ENCODE results near the gene SLC35C1.

DNA sequence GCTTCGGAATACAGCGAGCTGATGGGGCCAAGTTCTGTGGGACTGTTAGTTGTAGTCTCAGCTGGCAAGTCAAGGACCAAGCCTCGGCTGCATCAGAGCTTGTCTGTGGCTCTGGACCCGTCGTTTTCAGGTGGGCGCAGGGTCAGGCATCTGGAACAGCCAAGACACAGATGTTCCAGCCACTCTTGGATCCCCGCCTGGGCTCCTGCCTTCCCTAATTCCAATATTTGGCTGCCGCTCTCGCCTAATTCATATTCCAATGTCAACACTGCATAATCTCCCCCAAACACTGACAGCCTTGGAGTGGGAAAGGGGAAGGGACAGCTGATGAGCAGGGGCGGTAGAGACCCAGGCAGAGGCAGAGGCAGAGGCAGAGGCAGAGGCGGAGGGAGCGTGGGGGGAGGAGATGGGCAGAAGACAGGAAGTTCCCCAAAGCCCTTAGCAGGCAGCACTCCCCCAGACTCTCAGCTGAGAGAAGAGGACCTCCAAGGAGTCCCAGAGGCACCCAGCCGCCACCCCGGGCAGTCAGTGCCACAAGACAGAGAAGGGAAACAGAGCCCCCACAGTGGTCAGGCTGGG, 49.6 kb upstream of the SLC35C1 start:
- TF ChIP-seq, protein P1, sequence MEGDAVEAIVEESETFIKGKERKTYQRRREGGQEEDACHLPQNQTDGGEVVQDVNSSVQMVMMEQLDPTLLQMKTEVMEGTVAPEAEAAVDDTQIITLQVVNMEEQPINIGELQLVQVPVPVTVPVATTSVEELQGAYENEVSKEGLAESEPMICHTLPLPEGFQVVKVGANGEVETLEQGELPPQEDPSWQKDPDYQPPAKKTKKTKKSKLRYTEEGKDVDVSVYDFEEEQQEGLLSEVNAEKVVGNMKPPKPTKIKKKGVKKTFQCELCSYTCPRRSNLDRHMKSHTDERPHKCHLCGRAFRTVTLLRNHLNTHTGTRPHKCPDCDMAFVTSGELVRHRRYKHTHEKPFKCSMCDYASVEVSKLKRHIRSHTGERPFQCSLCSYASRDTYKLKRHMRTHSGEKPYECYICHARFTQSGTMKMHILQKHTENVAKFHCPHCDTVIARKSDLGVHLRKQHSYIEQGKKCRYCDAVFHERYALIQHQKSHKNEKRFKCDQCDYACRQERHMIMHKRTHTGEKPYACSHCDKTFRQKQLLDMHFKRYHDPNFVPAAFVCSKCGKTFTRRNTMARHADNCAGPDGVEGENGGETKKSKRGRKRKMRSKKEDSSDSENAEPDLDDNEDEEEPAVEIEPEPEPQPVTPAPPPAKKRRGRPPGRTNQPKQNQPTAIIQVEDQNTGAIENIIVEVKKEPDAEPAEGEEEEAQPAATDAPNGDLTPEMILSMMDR (optimal IDR thresholded peaks at IDR 0.05 in 1 of 3, IDR thresholded peaks at IDR 0.05 in 1 of 3, conservative IDR thresholded peaks at IDR 0.05 in 1 of 3; ENCODE audit: extremely low read depth in 1 of 3, insufficient read depth in 2 of 3, low read length in 3 of 3): no peak
- TF ChIP-seq EZH2 (IDR thresholded peaks at IDR 0.05; ENCODE audit: low read length): peak; percentile 39
